Mucosa of stomach (tissue), 1 donor: ENCODE results near the gene EFL1.
"Not testable (repeated sequence)": the region's sequence is repeated elsewhere in the genome, so short reads cannot be mapped to it uniquely, and the experiment has no call there.

Experiments used
- H3K27me3 ChIP-seq: one replicate; pipeline ENCODE4 v1.7.0; 2013; ENCODE audit warnings: mild to moderate bottlenecking, low read length; ENCODE audit not compliant: control insufficient read depth, insufficient read depth
- H3K36me3 ChIP-seq: one replicate; pipeline ENCODE4 v1.7.0; 2013; ENCODE audit warnings: low read length; ENCODE audit not compliant: control insufficient read depth, insufficient read depth
- H3K4me1 ChIP-seq: one replicate; pipeline ENCODE4 v1.7.0; 2013; ENCODE audit warnings: mild to moderate bottlenecking, low read length; ENCODE audit not compliant: control insufficient read depth, insufficient read depth
- H3K4me3 ChIP-seq: one replicate; pipeline ENCODE4 v1.7.0; 2013; ENCODE audit warnings: low read length
- H3K9ac ChIP-seq: one replicate; pipeline ENCODE4 v1.7.0; 2013; ENCODE audit warnings: mild to moderate bottlenecking, low read length, moderate library complexity
- H3K9me3 ChIP-seq: one replicate; pipeline ENCODE4 v1.7.0; 2013; ENCODE audit warnings: mild to moderate bottlenecking, low read length, moderate library complexity; ENCODE audit not compliant: control insufficient read depth
- donor health status: Pancreatic carcinoma.

Gene EFL1

DNA sequence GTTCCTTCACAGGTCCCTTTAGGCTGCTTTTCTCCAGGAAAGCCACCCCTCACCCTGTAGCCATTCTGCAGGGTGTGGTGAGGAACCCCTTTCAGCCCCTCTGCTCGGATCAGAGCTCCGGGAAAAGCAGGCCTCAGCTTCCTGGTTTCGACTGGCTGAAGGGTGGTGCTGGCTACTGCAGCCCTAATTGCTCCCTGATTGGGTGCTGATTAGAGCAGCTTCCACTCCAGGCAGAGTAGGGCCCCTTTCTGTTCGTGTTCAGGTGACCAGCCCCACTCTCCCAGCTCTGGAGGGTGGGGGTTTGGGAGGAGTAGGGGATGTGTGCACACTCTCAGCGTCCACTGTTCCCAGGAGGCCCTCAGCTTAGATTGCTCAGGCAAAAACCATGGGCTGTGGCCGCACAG, 37.0 kb upstream of the EFL1 start:
- not testable (repeated sequence) for H3K4me3 ChIP-seq, H3K9ac ChIP-seq, H3K36me3 ChIP-seq, H3K4me1 ChIP-seq, H3K27me3 ChIP-seq, H3K9me3 ChIP-seq

DNA sequence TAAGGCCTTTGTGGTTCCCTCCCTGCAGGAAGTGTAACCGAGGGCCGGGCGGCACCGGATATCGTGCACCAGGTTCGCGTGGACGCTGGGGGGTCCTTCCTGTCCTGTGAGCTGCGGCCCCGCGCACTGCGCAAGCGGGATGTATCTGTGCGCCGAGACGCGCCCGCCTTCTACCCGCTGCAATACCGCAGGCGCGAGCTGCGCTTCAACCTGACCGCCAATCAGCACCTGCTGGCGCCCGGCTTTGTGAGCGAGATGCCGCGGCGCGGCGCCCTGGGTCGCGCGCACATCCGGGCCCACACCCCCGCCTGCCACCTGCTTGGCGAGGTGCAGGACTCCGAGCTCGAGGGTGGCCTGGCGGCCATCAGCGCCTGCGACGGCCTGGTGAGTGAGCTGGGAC, 36.0 kb upstream of the EFL1 start:
- no peaks in the 10 kb centered on the region for H3K4me1 ChIP-seq
- no peak overlapping the region for H3K4me3 ChIP-seq
- H3K36me3 ChIP-seq = no peaks in the 10 kb centered on the region
- no peaks in the 10 kb centered on the region for H3K9me3 ChIP-seq
- H3K9ac ChIP-seq = no peak overlapping the region
- H3K27me3 ChIP-seq = no peaks in the 10 kb centered on the region

DNA sequence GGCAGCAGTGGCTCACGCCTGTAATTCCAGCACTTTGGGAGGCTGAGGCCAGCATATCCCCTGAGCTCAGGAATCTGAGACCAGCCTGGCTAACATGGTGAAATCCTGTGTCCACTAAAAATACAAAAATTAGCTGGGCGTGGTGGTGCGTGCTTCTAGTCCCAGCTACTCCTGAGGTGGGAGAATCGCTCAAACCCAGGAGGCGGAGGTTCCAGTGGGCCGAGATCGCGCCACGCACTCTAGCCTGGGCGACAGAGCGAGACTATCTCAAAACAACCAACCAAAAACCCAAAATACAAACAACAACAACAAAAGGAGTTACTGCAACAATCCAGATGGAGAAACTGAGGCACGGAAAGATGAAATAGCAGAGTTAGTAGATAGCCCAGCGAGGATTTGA, 35.5 kb upstream of the EFL1 start:
- no peaks in the 10 kb centered on the region for H3K9me3 ChIP-seq
- H3K9ac ChIP-seq = no peak overlapping the region
- H3K4me3 ChIP-seq = no peak overlapping the region
- H3K4me1 ChIP-seq = no peaks in the 10 kb centered on the region
- no peaks in the 10 kb centered on the region for H3K36me3 ChIP-seq
- H3K27me3 ChIP-seq = no peaks in the 10 kb centered on the region

DNA sequence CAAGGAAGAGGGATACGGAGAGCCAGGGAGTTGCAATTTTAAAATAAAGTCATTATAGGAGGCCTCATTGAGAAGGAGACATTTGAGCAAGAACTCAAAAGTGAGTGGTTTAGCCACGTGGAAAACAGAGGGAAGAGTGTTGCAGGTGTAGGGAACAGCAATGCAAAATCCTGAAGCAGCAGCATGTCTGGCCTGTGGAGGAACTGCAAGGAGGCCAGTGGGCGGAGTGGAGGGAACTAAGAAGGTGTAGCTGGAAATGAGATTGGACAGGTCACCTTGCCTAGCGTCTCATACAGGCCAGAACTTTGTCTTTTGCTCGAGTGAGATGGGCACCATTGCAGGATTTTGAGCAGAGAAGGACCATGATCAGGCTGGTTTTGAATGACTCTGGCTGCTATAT, 35.0 kb upstream of the EFL1 start:
- Histone ChIP-seq H3K4me1 (no peaks in the 10 kb centered on the region), H3K4me3 (no peak overlapping the region), H3K27me3 (no peaks in the 10 kb centered on the region), H3K9ac (no peak overlapping the region), H3K9me3 (no peaks in the 10 kb centered on the region), H3K36me3 (no peaks in the 10 kb centered on the region)

DNA sequence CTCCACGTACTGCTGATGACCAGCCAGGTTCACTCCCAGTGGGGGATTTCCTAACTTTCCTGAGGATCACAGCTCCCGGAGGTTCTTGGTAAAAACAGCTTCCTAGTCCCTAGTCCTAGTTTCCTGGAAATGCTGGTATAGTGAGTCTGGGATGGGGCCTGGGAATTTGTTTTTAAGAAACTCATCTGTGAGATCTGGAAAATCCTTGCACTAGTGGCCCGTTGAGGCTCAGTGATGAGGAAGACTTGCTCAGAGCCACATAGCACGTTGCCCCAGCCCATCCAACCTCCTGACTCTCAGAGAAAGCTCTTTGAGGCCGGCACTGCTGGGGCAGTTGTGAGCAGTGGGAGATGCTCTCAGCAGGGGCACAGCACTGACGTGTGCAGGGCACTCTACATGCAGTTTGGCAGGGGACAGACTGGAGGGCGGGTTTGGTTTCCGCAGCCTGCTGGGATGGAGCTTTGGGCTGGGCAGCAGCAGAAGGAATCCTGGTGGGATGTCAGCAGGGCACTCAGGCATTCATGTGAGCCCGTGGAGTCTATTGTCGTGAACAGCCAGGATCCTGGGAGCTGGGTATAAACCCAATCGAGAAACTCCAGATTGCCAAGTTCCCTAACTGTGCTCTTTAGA, 31.6 kb upstream of the EFL1 start:
- H3K36me3 ChIP-seq = no peaks in the 10 kb centered on the region
- H3K4me1 ChIP-seq = no peaks in the 10 kb centered on the region
- H3K9me3 ChIP-seq = no peaks in the 10 kb centered on the region
- no peaks in the 10 kb centered on the region for H3K27me3 ChIP-seq
- no peak overlapping the region for H3K9ac ChIP-seq
- H3K4me3 ChIP-seq = no peak overlapping the region

DNA sequence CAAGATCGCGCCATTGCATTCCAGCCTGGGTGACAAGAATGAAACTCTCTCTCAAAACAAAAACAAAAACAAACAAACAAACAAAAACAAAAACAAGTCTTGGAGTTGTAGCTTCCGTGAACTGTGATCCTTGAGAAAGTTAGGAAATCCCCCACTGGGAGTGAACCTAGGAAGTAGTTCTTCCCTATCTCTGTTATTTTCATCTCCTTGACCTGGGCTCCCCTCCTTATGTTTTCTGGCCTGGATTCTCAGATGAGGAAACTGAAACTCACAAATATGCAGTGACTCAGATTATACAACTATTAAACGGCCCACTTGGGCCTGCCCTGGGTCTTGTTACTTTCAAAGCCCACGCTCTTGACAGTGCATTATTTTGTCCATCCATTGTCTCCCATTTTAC, 29.7 kb upstream of the EFL1 start:
- H3K9me3 ChIP-seq = no peaks in the 10 kb centered on the region
- H3K4me1 ChIP-seq = no peaks in the 10 kb centered on the region
- no peaks in the 10 kb centered on the region for H3K27me3 ChIP-seq
- no peaks in the 10 kb centered on the region for H3K36me3 ChIP-seq
- H3K4me3 ChIP-seq = no peak overlapping the region
- H3K9ac ChIP-seq = no peak overlapping the region

DNA sequence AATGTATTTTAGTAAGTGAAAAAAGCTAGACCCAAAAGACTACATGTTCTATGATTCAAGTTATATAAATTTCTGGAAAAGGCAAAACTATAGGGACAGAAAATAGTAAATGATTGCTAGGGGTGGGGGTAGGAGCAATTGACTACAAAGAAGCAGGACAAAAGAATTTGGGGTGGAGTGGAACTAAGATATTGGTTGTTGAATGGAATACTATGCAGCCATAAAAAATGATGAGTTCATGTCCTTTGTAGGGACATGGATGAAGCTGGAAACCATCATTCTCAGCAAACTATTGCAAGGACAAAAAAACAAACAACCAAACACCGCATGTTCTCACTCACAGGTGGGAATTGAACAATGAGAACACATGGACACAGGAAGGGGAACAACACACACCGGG, 25.7 kb upstream of the EFL1 start:
- not testable (repeated sequence) for H3K4me3 ChIP-seq, H3K9me3 ChIP-seq, H3K27me3 ChIP-seq, H3K9ac ChIP-seq, H3K36me3 ChIP-seq, H3K4me1 ChIP-seq

DNA sequence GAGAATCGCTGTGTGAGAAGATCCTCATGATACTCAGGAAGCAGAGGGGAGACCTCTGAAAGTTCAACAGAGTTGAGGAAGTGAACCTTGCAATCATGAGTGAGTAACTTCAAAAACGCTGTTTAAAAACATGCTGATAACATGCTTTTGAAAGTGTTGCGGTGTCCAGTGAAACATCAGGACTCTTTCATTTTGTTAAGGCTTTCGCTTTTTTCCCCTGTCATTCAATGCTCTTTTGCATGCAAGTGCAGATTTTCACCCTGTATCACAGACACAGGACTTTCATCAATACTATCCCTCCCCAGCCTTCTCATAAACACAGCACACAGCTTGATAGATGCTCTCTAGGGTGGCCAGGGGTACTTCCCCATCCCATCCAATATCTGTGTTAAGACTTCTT, 23.9 kb upstream of the EFL1 start:
- not testable (repeated sequence) for H3K9me3 ChIP-seq, H3K4me3 ChIP-seq, H3K9ac ChIP-seq, H3K27me3 ChIP-seq, H3K36me3 ChIP-seq, H3K4me1 ChIP-seq

DNA sequence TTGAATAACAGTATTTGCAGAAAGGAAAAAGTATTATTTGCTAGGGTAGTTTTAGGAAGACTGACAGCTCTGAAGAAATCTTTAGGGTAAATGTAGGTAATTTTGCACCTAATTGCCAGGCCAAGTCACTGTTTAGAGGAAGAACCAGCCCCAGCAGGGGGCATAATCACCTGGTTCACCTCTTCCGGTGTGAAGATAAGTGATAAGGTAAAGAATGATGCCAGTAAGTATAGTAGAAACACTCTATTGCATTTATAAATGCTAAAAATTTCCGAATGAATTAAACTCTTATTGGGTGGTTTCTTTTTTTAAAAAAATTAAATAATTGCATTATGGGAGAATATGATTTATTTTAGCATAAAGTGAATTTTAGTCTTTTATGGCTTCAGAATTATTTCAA, 21.8 kb upstream of the EFL1 start:
- H3K9ac ChIP-seq, H3K4me1 ChIP-seq, H3K27me3 ChIP-seq, H3K36me3 ChIP-seq, H3K4me3 ChIP-seq, H3K9me3 ChIP-seq: not testable (repeated sequence)

DNA sequence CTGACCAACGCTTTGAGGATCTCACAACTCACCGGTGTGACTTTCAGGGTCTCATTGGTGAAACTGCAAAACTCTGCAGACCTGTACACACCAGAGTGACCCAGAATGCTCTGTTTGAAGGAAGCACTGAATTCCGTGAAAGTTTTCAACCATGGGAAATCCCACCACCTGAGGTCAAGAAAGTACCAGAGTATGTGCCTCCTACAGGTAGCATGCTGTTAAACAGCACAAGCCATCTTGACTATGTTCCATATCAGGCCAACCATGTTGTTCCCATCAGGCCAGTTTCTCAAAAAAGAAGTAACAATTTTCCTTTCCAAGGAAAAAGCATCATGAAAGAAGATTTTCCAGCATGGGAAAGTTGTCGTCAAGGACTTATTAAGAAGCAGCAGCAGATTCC, 19.9 kb upstream of the EFL1 start:
- H3K9me3 ChIP-seq, H3K9ac ChIP-seq, H3K4me3 ChIP-seq, H3K36me3 ChIP-seq, H3K27me3 ChIP-seq, H3K4me1 ChIP-seq: not testable (repeated sequence)

DNA sequence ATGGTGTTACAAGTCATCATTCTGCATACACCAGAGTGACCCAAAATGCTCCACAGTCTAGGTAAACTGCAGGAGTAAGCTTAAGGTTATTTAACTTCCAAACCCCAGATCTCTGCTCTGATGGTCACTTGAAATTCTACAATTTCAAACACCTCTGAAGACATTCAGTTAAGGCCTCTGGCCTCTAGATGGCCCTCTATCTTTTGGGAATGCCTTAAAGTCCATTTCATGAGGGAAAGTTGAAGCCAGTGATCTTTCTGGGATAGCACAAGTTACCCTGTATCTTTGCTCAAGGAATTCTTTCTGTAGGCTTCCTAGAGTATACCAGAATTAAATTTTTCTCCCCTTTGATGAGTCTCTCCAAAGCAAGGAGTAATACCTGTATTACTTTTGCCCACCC, 18.7 kb upstream of the EFL1 start:
- not testable (repeated sequence) for H3K4me1 ChIP-seq, H3K36me3 ChIP-seq, H3K9me3 ChIP-seq, H3K4me3 ChIP-seq, H3K9ac ChIP-seq, H3K27me3 ChIP-seq

DNA sequence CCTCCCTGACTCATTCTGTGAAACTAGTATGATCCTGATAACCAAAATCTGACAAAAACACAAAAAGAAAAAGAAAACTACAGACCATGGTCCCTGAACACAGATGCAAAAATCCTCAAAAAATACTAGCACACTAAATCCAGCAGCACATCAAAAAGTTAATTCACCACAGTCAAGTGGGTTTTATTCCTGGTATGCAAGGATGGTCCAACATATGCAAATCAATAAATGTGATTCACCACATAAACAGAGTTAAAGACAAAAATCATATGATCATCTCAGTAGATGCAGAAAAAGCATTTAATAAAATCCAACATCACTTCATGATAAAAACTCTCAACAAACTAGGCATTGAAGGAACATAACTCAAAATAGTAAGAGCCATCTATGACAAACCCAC, 12.9 kb upstream of the EFL1 start:
- H3K27me3 ChIP-seq = no peaks in the 10 kb centered on the region
- no peak overlapping the region for H3K4me3 ChIP-seq
- no peaks in the 10 kb centered on the region for H3K4me1 ChIP-seq
- no peaks in the 10 kb centered on the region for H3K36me3 ChIP-seq
- H3K9me3 ChIP-seq = no peaks in the 10 kb centered on the region
- no peak overlapping the region for H3K9ac ChIP-seq

DNA sequence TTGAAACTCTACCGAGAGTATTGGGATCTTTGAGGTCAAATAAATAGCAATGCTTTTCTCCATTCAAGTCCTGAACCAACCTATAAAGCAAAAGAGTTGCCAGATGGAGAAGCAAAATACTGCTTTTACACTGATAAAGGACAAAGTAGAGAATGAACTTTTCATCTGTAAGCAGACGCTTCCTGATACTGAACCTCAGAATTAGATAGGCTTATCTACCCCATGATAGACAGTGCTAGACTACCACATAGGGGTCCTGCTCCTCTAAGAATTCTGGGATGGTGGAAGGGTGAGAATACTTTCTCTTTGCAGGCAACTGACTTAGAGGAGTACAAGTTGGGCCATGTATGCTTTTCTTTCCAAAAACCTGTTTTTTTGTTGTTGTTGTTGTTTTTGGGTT, 9.6 kb upstream of the EFL1 start:
- no peaks in the 10 kb centered on the region for H3K27me3 ChIP-seq
- peaks cover 3% of the 10 kb centered on the region for H3K4me1 ChIP-seq
- H3K9me3 ChIP-seq = no peaks in the 10 kb centered on the region
- H3K36me3 ChIP-seq = no peaks in the 10 kb centered on the region
- no peak overlapping the region for H3K4me3 ChIP-seq
- no peak overlapping the region for H3K9ac ChIP-seq
